H1 (cell line): ENCODE results near the gene SUSD6. TPM values are rescaled to one million over a fixed set of nuclear protein-coding genes. Genes with fewer than 3 reads are reported as not detected.

Experiments
- CTCF ChIA-PET: fragments of 300-600 bp; sonication (Branson Sonifier 250); formaldehyde crosslinking; loops from one replicate; lab custom pipeline; 2021; ENCODE audit not compliant: partially characterized antibody; lab: Charles Lee
- POLR2A ChIA-PET: fragments of 300-600 bp; sonication (Branson Sonifier 250); formaldehyde crosslinking; loops from one replicate; lab custom pipeline; 2021; ENCODE audit warnings: inconsistent platforms; ENCODE audit not compliant: partially characterized antibody; lab: Charles Lee
- DNase-seq, 2 experiments: peaks; one replicate each; pipeline versions ENCODE4 v3.0.0 to v3.0.0-alpha.2; 2010 to 2022; ENCODE audit warnings: low spot score in 2 of 2, low read depth in 1 of 2, mixed read lengths in 1 of 2
- FAIRE-seq: peaks from 2 replicates; lab custom pipeline; 2011; peaks lifted over from hg19 to GRCh38; lab: Jason Lieb, UNC
- H2AFZ ChIP-seq: 2 replicates; pipeline ENCODE4 v1.8.1; 2012; ENCODE audit warnings: low read length, inconsistent platforms
- H2AK5ac ChIP-seq: 2 replicates; pipeline ENCODE4 v1.6.1; 2013; ENCODE audit warnings: low read depth, low read length
- H2BK120ac ChIP-seq: replicated peaks from 2 replicates; pipeline ENCODE3; 2013; ENCODE audit warnings: low read depth, low read length, inconsistent platforms
- H2BK12ac ChIP-seq: 2 replicates; pipeline ENCODE4 v1.6.1; 2013; ENCODE audit warnings: low read depth, low read length
- H2BK15ac ChIP-seq: 2 replicates; pipeline ENCODE4 v1.6.1; 2013; ENCODE audit warnings: low read length
- H2BK20ac ChIP-seq: 2 replicates; pipeline ENCODE4 v1.6.1; 2013; ENCODE audit warnings: low read length
- H2BK5ac ChIP-seq: 2 replicates; pipeline ENCODE4 v1.6.1; 2013; ENCODE audit warnings: low read depth, low read length
- H3K14ac ChIP-seq: 2 replicates; pipeline ENCODE4 v1.6.1; 2013; ENCODE audit warnings: inconsistent platforms; ENCODE audit not compliant: insufficient read length
- H3K18ac ChIP-seq: 2 replicates; pipeline ENCODE4 v1.6.1; 2013; ENCODE audit warnings: low read length; ENCODE audit errors: extremely low read depth
- H3K23ac ChIP-seq: 2 replicates; pipeline ENCODE4 v1.6.1; 2013; ENCODE audit warnings: inconsistent platforms; ENCODE audit not compliant: insufficient read length
- H3K23me2 ChIP-seq: 2 replicates; pipeline ENCODE4 v1.6.1; 2013; ENCODE audit warnings: low read depth, low read length
- H3K27ac ChIP-seq: 2 replicates; pipeline ENCODE4 v1.6.1; 2011; ENCODE audit warnings: low read depth, low read length, inconsistent platforms
- H3K27me3 ChIP-seq, 4 experiments: replicated peaks in 1 of 4; 1 replicate in 1 of 4; 2 replicates in 3 of 4; pipeline versions ENCODE4 v1.6.1 to v1.8.1; 2011 to 2013; ENCODE audit warnings: low read length in 3 of 4, mild to moderate bottlenecking in 3 of 4, inconsistent platforms in 2 of 4, mixed read lengths in 2 of 4, moderate library complexity in 1 of 4; ENCODE audit not compliant: control insufficient read depth in 3 of 4, insufficient read depth in 3 of 4; ENCODE audit errors: extremely low read depth in 1 of 4
- H3K36me3 ChIP-seq, 4 experiments: 2 replicates each; pipeline versions ENCODE4 v1.6.1 to v1.8.1; 2011 to 2013; ENCODE audit warnings: mild to moderate bottlenecking in 4 of 4, low read length in 3 of 4, moderate library complexity in 2 of 4, control low read depth in 1 of 4, inconsistent platforms in 1 of 4; ENCODE audit not compliant: insufficient read depth in 4 of 4, control insufficient read depth in 2 of 4
- H3K4ac ChIP-seq: replicated peaks from 2 replicates; pipeline ENCODE3; 2013; ENCODE audit warnings: low read length, low read depth, mixed read lengths, inconsistent platforms; ENCODE audit not compliant: insufficient read length
- H3K4me1 ChIP-seq, 4 experiments: replicated peaks in 1 of 4; 1 replicate in 1 of 4; 2 replicates in 3 of 4; pipeline versions ENCODE4 v1.6.1 to v1.8.1; 2011 to 2013; ENCODE audit warnings: low read length in 3 of 4, inconsistent platforms in 2 of 4, mixed read lengths in 1 of 4; ENCODE audit not compliant: insufficient read depth in 4 of 4, control insufficient read depth in 3 of 4
- H3K4me2 ChIP-seq, 2 experiments: 2 replicates each; pipeline versions ENCODE4 v1.6.1 to v1.8.1; 2011 to 2013; ENCODE audit warnings: low read depth in 2 of 2, low read length in 2 of 2, control low read depth in 1 of 2, inconsistent platforms in 1 of 2, mild to moderate bottlenecking in 1 of 2; ENCODE audit not compliant: insufficient read depth in 1 of 2
- H3K4me3 ChIP-seq, 4 experiments: fragments of 200-600, 300-600 bp in 1 of 4; sonication (generic), shearing (Covaris generic), sonication (Bioruptor Twin) in 1 of 4; 2 replicates each; pipeline versions ENCODE4 v1.5.1 to v1.8.1; 2011 to 2016; ENCODE audit warnings: low read length in 4 of 4, low read depth in 3 of 4, control low read depth in 2 of 4, inconsistent platforms in 2 of 4, mild to moderate bottlenecking in 2 of 4, mixed read lengths in 1 of 4, moderate library complexity in 1 of 4; ENCODE audit not compliant: insufficient read depth in 2 of 4; ENCODE audit errors: extremely low read depth in 1 of 4
- H3K56ac ChIP-seq: replicated peaks from 2 replicates; pipeline ENCODE3; 2013; ENCODE audit warnings: low read depth, mild to moderate bottlenecking, mixed read lengths, low read length, inconsistent platforms; ENCODE audit not compliant: insufficient read length
- H3K79me1 ChIP-seq: 2 replicates; pipeline ENCODE4 v1.6.1; 2013; ENCODE audit warnings: low read depth, low read length, control low read depth
- H3K79me2 ChIP-seq, 2 experiments: 2 replicates each; pipeline versions ENCODE4 v1.6.1 to v1.8.1; 2012 to 2013; ENCODE audit warnings: low read length in 2 of 2, mild to moderate bottlenecking in 2 of 2, inconsistent platforms in 1 of 2; ENCODE audit not compliant: insufficient read depth in 2 of 2, control insufficient read depth in 1 of 2
- H3K9ac ChIP-seq, 4 experiments: replicated peaks in 1 of 4; 1 replicate in 1 of 4; 2 replicates in 3 of 4; pipeline versions ENCODE4 v1.6.1 to v1.8.1; 2011 to 2013; ENCODE audit warnings: low read depth in 3 of 4, low read length in 3 of 4, control low read depth in 2 of 4, mild to moderate bottlenecking in 2 of 4, moderate library complexity in 2 of 4, inconsistent platforms in 1 of 4; ENCODE audit errors: extremely low read depth in 1 of 4
- H3K9me3 ChIP-seq, 2 experiments: 2 replicates each; pipeline versions ENCODE4 v1.6.1 to v1.8.1; 2012 to 2013; ENCODE audit warnings: mild to moderate bottlenecking in 2 of 2, moderate library complexity in 2 of 2, control low read depth in 1 of 2, inconsistent platforms in 1 of 2, low read depth in 1 of 2, low read length in 1 of 2, mixed read lengths in 1 of 2; ENCODE audit not compliant: insufficient read depth in 2 of 2
- H4K20me1 ChIP-seq, 2 experiments: replicated peaks in 1 of 2; 2 replicates each; pipeline versions ENCODE3 to v1.8.1; 2011 to 2013; ENCODE audit warnings: inconsistent platforms in 2 of 2, low read length in 2 of 2, mild to moderate bottlenecking in 1 of 2; ENCODE audit not compliant: insufficient read depth in 2 of 2, control insufficient read depth in 1 of 2
- H4K5ac ChIP-seq: 2 replicates; pipeline ENCODE4 v1.6.1; 2013; ENCODE audit warnings: low read length, low read depth, mixed read lengths, inconsistent platforms; ENCODE audit not compliant: insufficient read length
- H4K8ac ChIP-seq: 2 replicates; pipeline ENCODE4 v1.8.0; 2013; ENCODE audit warnings: mild to moderate bottlenecking, moderate library complexity, low read length, inconsistent platforms; ENCODE audit not compliant: insufficient read depth; ENCODE audit errors: extremely low read depth
- H4K91ac ChIP-seq: replicated peaks from 2 replicates; pipeline ENCODE3; 2013; ENCODE audit warnings: low read length, mixed read lengths, inconsistent platforms; ENCODE audit not compliant: insufficient read length
- CEBPB ChIP-seq: IDR thresholded peaks from 2 replicates; pipeline ENCODE4 v1.6.1; 2012; ENCODE audit warnings: low read depth, low read length
- MAX ChIP-seq: IDR thresholded peaks from 2 replicates; pipeline ENCODE4 v1.6.1; 2012; ENCODE audit warnings: inconsistent platforms
- SP2 ChIP-seq: IDR thresholded peaks from 2 replicates; pipeline ENCODE4 v1.6.1; 2012; ENCODE audit warnings: mild to moderate bottlenecking, low read length, inconsistent platforms
- SRF ChIP-seq: IDR thresholded peaks from 2 replicates; pipeline ENCODE4 v1.6.1; 2011; ENCODE audit warnings: mild to moderate bottlenecking, low read depth, low read length, moderate library complexity
- WGBS, 2 experiments: shearing (Covaris generic) in 1 of 2; methylation state at CpG; one replicate each; pipeline versions ENCODE4 v1.1.6 to v1.1.7; 2013 to 2015; ENCODE audit warnings: low lambda C conversion rate in 2 of 2, mixed read lengths in 2 of 2, inconsistent platforms in 1 of 2, low coverage in 1 of 2, missing lambda C conversion rate in 1 of 2; ENCODE audit not compliant: insufficient replicate concordance in 2 of 2, insufficient coverage in 1 of 2, insufficient read length in 1 of 2; ENCODE audit errors: extremely low coverage in 1 of 2, missing lambda C conversion rate in 1 of 2; 5-methylcytosine and 5-hydroxymethylcytosine counted together
- polyA plus RNA-seq, 7 experiments: library from polyadenylated mRNA; depleted of rRNA in 3 of 7; stranded (reverse) in 5 of 7; unstranded in 2 of 7; fragments of >200 nt in 5 of 7; fragments of 200-250 nt in 2 of 7; gene quantifications; 1 replicate in 5 of 7; 2 replicates in 1 of 7; 4 replicates in 1 of 7; pipeline versions ENCODE4 v1.2.1 to v1.2.3, GENCODE V29; 2011 to 2013; ENCODE audit warnings: missing spikeins in 2 of 7, mixed read lengths in 2 of 7
- total RNA-seq: library from RNA; stranded (reverse); fragmentation: NEBNext Ultra II Directional; extraction: Animal tissue kit (Norgen Biotek cat#: 25700); gene quantifications from 2 replicates; pipeline ENCODE4 v1.2.1, GENCODE V29; 2021

SUSD6 gene
- total and polyA plus RNA-seq, 2 of the 8 experiments (the other 6 are each of a cell fraction or from before 2014, with no cell fraction given): 3.0 to 3.8 TPM

- Histone ChIP-seq H2AK5ac (no peak overlapping the region; the same call in 1 of the 2 replicates), H2AFZ (no peak overlapping the region), H3K23ac (no peak overlapping the region), H2BK20ac (0 out of 2 replicates have a peak overlapping the region, but pooled peaks have one; percentile 48), H3K18ac (no peak overlapping the region), H4K5ac (no peak overlapping the region), H4K8ac (no peak overlapping the region), H3K27me3 (no peaks in the 10 kb centered on the region), H3K23me2 (no peaks in the 10 kb centered on the region), H3K4ac (no peak overlapping the region), H3K4me3 (no peak overlapping the region), H2BK5ac (no peak overlapping the region), H2BK15ac (no peak overlapping the region), H3K14ac (no peak overlapping the region), H3K27ac (no peak overlapping the region), H3K79me2 (no peaks in the 10 kb centered on the region), H3K36me3 (no peaks in the 10 kb centered on the region), H3K79me1 (no peaks in the 10 kb centered on the region), H4K91ac (no peak overlapping the region), H3K56ac (no peak overlapping the region), H4K20me1 (peaks cover 0 to 6% of the 10 kb centered on the region in 2 experiments), H3K4me1 (peaks cover 12 to 25% (median 17%) of the 10 kb centered on the region in 4 experiments; a peak in 6 of 7 replicates), H2BK12ac (no peak overlapping the region), H3K4me2 (no peak overlapping the region), H2BK120ac (no peak overlapping the region), H3K9me3 (no peaks in the 10 kb centered on the region), H3K9ac (no peak overlapping the region)
- no peak for DNase-seq
- WGBS, 2 experiments: 83% methylated on average over 9 of the region's 9 CpGs; no CpG with 5 or more reads in 1 of the 2 experiments
- no peak for FAIRE-seq
- CTCF ChIA-PET: interaction anchor here (0.9 to 2.3 kb wide), 12 partner anchors 10 to 101 kb away, joined by 3 to 8 read pairs (median 4); partner anchors contain the start of gene CCDC177
- TF ChIP-seq CEBPB (no peak), SP2 (no peak), SRF (no peak), MAX (no peak)
- POLR2A ChIA-PET: interaction anchor here (1.5 kb wide), 1 partner anchor 11 kb away, joined by 3 read pairs; no protein-coding TSS in a partner anchor
These were observed 18.1 kb downstream of the SUSD6 start for GRCh38 chr14:69629225-69630127.
